HL-60 (cell line): ENCODE data around the gene FBRS.

Experiments
- GABPA ChIP-seq: IDR thresholded peaks from 2 replicates; pipeline ENCODE4 v1.6.1; 2012; ENCODE audit warnings: low read depth
- POLR2AphosphoS5 ChIP-seq: IDR thresholded peaks from 2 replicates; pipeline ENCODE4 v1.6.1; 2012; ENCODE audit warnings: low read depth
- SPI1 ChIP-seq: IDR thresholded peaks from 2 replicates; pipeline ENCODE4 v1.6.1; 2012; ENCODE audit warnings: low read depth, mild to moderate bottlenecking, borderline replicate concordance
- TF ChIP-seq, protein P1 (sequence below): IDR thresholded peaks from one replicate; pipeline ENCODE4 v1.5.1; 2011; ENCODE audit warnings: low read length, control low read depth, inconsistent platforms; ENCODE audit not compliant: insufficient read depth
- TF ChIP-seq, protein P2 (sequence below): IDR thresholded peaks from 2 replicates; pipeline ENCODE4 v1.6.1; 2012; ENCODE audit warnings: low read depth; ENCODE audit not compliant: insufficient replicate concordance

DNA sequence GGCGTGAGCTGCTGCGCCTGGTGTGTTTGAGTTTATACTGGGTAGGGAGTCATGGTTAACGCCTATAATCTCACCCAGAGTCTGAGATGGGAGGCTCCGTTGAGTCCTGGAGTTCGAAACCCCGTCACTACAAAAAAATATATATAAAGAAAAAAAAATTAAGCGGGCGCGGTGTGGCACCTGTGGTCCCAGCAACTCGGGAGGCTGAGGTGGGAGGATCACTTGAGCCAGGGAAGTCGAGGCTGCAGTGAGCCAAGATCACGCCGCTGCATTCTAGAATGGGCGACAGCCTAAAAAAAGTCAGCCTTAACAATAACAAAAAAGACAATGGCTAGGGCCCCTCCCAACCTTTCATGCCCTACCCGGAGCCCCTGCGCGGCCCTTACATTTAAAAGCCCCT, 24.7 kb upstream of the FBRS start:
- TF ChIP-seq, protein P1, sequence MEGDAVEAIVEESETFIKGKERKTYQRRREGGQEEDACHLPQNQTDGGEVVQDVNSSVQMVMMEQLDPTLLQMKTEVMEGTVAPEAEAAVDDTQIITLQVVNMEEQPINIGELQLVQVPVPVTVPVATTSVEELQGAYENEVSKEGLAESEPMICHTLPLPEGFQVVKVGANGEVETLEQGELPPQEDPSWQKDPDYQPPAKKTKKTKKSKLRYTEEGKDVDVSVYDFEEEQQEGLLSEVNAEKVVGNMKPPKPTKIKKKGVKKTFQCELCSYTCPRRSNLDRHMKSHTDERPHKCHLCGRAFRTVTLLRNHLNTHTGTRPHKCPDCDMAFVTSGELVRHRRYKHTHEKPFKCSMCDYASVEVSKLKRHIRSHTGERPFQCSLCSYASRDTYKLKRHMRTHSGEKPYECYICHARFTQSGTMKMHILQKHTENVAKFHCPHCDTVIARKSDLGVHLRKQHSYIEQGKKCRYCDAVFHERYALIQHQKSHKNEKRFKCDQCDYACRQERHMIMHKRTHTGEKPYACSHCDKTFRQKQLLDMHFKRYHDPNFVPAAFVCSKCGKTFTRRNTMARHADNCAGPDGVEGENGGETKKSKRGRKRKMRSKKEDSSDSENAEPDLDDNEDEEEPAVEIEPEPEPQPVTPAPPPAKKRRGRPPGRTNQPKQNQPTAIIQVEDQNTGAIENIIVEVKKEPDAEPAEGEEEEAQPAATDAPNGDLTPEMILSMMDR: no peak
- TF ChIP-seq GABPA (no peak), POLR2AphosphoS5 (no peak), SPI1 (no peak)
- TF ChIP-seq, protein P2, sequence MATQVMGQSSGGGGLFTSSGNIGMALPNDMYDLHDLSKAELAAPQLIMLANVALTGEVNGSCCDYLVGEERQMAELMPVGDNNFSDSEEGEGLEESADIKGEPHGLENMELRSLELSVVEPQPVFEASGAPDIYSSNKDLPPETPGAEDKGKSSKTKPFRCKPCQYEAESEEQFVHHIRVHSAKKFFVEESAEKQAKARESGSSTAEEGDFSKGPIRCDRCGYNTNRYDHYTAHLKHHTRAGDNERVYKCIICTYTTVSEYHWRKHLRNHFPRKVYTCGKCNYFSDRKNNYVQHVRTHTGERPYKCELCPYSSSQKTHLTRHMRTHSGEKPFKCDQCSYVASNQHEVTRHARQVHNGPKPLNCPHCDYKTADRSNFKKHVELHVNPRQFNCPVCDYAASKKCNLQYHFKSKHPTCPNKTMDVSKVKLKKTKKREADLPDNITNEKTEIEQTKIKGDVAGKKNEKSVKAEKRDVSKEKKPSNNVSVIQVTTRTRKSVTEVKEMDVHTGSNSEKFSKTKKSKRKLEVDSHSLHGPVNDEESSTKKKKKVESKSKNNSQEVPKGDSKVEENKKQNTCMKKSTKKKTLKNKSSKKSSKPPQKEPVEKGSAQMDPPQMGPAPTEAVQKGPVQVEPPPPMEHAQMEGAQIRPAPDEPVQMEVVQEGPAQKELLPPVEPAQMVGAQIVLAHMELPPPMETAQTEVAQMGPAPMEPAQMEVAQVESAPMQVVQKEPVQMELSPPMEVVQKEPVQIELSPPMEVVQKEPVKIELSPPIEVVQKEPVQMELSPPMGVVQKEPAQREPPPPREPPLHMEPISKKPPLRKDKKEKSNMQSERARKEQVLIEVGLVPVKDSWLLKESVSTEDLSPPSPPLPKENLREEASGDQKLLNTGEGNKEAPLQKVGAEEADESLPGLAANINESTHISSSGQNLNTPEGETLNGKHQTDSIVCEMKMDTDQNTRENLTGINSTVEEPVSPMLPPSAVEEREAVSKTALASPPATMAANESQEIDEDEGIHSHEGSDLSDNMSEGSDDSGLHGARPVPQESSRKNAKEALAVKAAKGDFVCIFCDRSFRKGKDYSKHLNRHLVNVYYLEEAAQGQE: no peak
